PC-3 (cell line): ENCODE data around the gene PLXNC1.

Experiments used
- CTCF ChIP-seq: fragments of 300-600 bp; sonication (generic); conservative IDR thresholded peaks from 2 replicates; pipeline ENCODE4 v1.5.1; 2017; ENCODE audit warnings: antibody characterized with exemption, low read depth, mild to moderate bottlenecking, low read length
- EZH2 ChIP-seq: fragments of 300-600 bp; sonication (generic); IDR thresholded peaks from one replicate; pipeline ENCODE4 v1.6.1; 2017; ENCODE audit warnings: antibody characterized with exemption, mild to moderate bottlenecking, low read length; ENCODE audit not compliant: unreplicated experiment

- TF ChIP-seq CTCF, result no peak
- no peak for TF ChIP-seq EZH2
These were observed 31.3 kb downstream of the PLXNC1 start for GRCh38 chr12:94179723-94180122.
